Large intestine (tissue), 3 donors: Measurements from ENCODE around the gene ARHGEF4. TPM values are rescaled to one million over a fixed set of nuclear protein-coding genes. Genes with fewer than 3 reads are reported as not detected.

ENCODE experiments used
- DNase-seq, 2 donors: peaks; one replicate each; pipeline versions ENCODE4 v3.0.0 to v3.0.0-alpha.2; 2013
- H3K27ac ChIP-seq: one replicate; pipeline ENCODE4 v1.5.1; 2013; ENCODE audit warnings: low read length
- H3K27me3 ChIP-seq: 2 replicates; pipeline ENCODE4 v1.6.1; 2013; ENCODE audit warnings: low read length; ENCODE audit not compliant: control insufficient read depth, insufficient read depth
- H3K36me3 ChIP-seq: 2 replicates; pipeline ENCODE4 v1.6.1; 2013; ENCODE audit warnings: low read length; ENCODE audit not compliant: control insufficient read depth, insufficient read depth
- H3K4me1 ChIP-seq: one replicate; pipeline ENCODE4 v1.6.1; 2013; ENCODE audit warnings: low read length; ENCODE audit not compliant: control insufficient read depth, insufficient read depth
- H3K4me3 ChIP-seq: one replicate; pipeline ENCODE4 v1.5.1; 2013; ENCODE audit warnings: low read length
- H3K9me3 ChIP-seq: one replicate; pipeline ENCODE4 v1.6.1; 2013; ENCODE audit warnings: mild to moderate bottlenecking, low read depth, low read length, moderate library complexity; ENCODE audit not compliant: control insufficient read depth
- WGBS: methylation state at CpG from one replicate; pipeline ENCODE4 v1.1.5; 2013; ENCODE audit warnings: low lambda C conversion rate; ENCODE audit not compliant: insufficient coverage; 5-methylcytosine and 5-hydroxymethylcytosine counted together
- polyA plus RNA-seq: library from polyadenylated mRNA; unstranded; fragments of 120-200 nt; gene quantifications from one replicate; pipeline ENCODE4 v1.2.1, GENCODE V29; 2013

Gene ARHGEF4
- polyA plus RNA-seq, 1 donor: 5.4 TPM

- Histone ChIP-seq H3K27me3 (peaks cover 5% of the 10 kb centered on the region), H3K9me3 (no peaks in the 10 kb centered on the region), H3K36me3 (no peaks in the 10 kb centered on the region), H3K4me1 (no peaks in the 10 kb centered on the region), H3K27ac (no peak overlapping the region), H3K4me3 (no peak overlapping the region)
- no peak for DNase-seq
Measured at GRCh38 chr2:131014141-131014540, 177.4 kb downstream of the ARHGEF4 start.

- no peak overlapping the region for H3K27ac ChIP-seq
- no peak for DNase-seq
- peaks cover 5% of the 10 kb centered on the region for H3K27me3 ChIP-seq
- WGBS: no CpG with 5 or more reads among the region's 11 CpGs
- H3K4me1 ChIP-seq: no peaks in the 10 kb centered on the region
- no peaks in the 10 kb centered on the region for H3K9me3 ChIP-seq
- no peak overlapping the region for H3K4me3 ChIP-seq
- no peaks in the 10 kb centered on the region for H3K36me3 ChIP-seq
Measured at GRCh38 chr2:131015764-131016163, 179.1 kb downstream of the ARHGEF4 start.

GRCh38 chr2:131016826-131017741, 180.4 kb downstream of the ARHGEF4 start:
- Histone ChIP-seq H3K9me3 (no peaks in the 10 kb centered on the region), H3K27me3 (peaks cover 5% of the 10 kb centered on the region), H3K4me1 (no peaks in the 10 kb centered on the region), H3K27ac (no peak overlapping the region), H3K4me3 (no peak overlapping the region), H3K36me3 (no peaks in the 10 kb centered on the region)
- DNase-seq: no peak
- WGBS: 77% methylated on average over 3 of the region's 8 CpGs

- no peak overlapping the region for H3K27ac ChIP-seq
- H3K4me3 ChIP-seq: no peak overlapping the region
- DNase-seq: no peak
- H3K9me3 ChIP-seq: no peaks in the 10 kb centered on the region
- H3K27me3 ChIP-seq: peaks cover 2% of the 10 kb centered on the region
- H3K4me1 ChIP-seq: no peaks in the 10 kb centered on the region
- 17% methylated on average over 1 of the region's 1 CpG for WGBS
- no peaks in the 10 kb centered on the region for H3K36me3 ChIP-seq
Measured at GRCh38 chr2:131022731-131023130, 186.0 kb downstream of the ARHGEF4 start.

GRCh38 chr2:131023758-131024157, 187.0 kb downstream of the ARHGEF4 start:
- no CpG with 5 or more reads among the region's 1 CpG for WGBS
- peaks cover 4% of the 10 kb centered on the region for H3K27me3 ChIP-seq
- no peaks in the 10 kb centered on the region for H3K36me3 ChIP-seq
- no peak overlapping the region for H3K27ac ChIP-seq
- DNase-seq: no peak
- H3K4me1 ChIP-seq: no peaks in the 10 kb centered on the region
- H3K9me3 ChIP-seq: no peaks in the 10 kb centered on the region
- no peak overlapping the region for H3K4me3 ChIP-seq

- H3K4me3 ChIP-seq: no peak overlapping the region
- H3K36me3 ChIP-seq: no peaks in the 10 kb centered on the region
- H3K27me3 ChIP-seq: peaks cover 4% of the 10 kb centered on the region
- H3K4me1 ChIP-seq: no peaks in the 10 kb centered on the region
- H3K9me3 ChIP-seq: no peaks in the 10 kb centered on the region
- no peak for DNase-seq
- no CpG with 5 or more reads among the region's 5 CpGs for WGBS
- H3K27ac ChIP-seq: no peak overlapping the region
Measured at GRCh38 chr2:131026919-131027318, 190.2 kb downstream of the ARHGEF4 start.

- H3K27ac ChIP-seq: no peak overlapping the region
- DNase-seq: no peak
- no peaks in the 10 kb centered on the region for H3K4me1 ChIP-seq
- H3K9me3 ChIP-seq: no peaks in the 10 kb centered on the region
- WGBS: no CpG with 5 or more reads among the region's 12 CpGs
- peaks cover 4% of the 10 kb centered on the region for H3K27me3 ChIP-seq
- no peak overlapping the region for H3K4me3 ChIP-seq
- H3K36me3 ChIP-seq: no peaks in the 10 kb centered on the region
Measured at GRCh38 chr2:131027566-131028528, 191.1 kb downstream of the ARHGEF4 start.

- Histone ChIP-seq H3K9me3 (no peaks in the 10 kb centered on the region), H3K4me1 (peaks cover 3% of the 10 kb centered on the region), H3K27ac (no peak overlapping the region), H3K27me3 (peaks cover 21% of the 10 kb centered on the region), H3K36me3 (no peaks in the 10 kb centered on the region), H3K4me3 (no peak overlapping the region)
- no peak for DNase-seq
- no CpG with 5 or more reads among the region's 8 CpGs for WGBS
Measured at GRCh38 chr2:131029812-131030211, 193.1 kb downstream of the ARHGEF4 start.

GRCh38 chr2:131030478-131030971, 193.8 kb downstream of the ARHGEF4 start:
- H3K27me3 ChIP-seq: peaks cover 23% of the 10 kb centered on the region
- no peak overlapping the region for H3K27ac ChIP-seq
- H3K4me1 ChIP-seq: peaks cover 3% of the 10 kb centered on the region
- no CpG with 5 or more reads among the region's 13 CpGs for WGBS
- H3K4me3 ChIP-seq: no peak overlapping the region
- H3K36me3 ChIP-seq: no peaks in the 10 kb centered on the region
- DNase-seq: no peak
- H3K9me3 ChIP-seq: no peaks in the 10 kb centered on the region

GRCh38 chr2:131031431-131031841, 194.7 kb downstream of the ARHGEF4 start:
- Histone ChIP-seq H3K27ac (no peak overlapping the region), H3K9me3 (no peaks in the 10 kb centered on the region), H3K36me3 (no peaks in the 10 kb centered on the region), H3K27me3 (peaks cover 30% of the 10 kb centered on the region), H3K4me1 (peaks cover 3% of the 10 kb centered on the region), H3K4me3 (no peak overlapping the region)
- no CpG with 5 or more reads among the region's 9 CpGs for WGBS
- DNase-seq: no peak
